ENCODE data around the gene MMEL1. TPM values are rescaled to one million over a fixed set of nuclear protein-coding genes. Genes with fewer than 3 reads are reported as not detected.

The MMEL1 gene
- total RNA-seq, 1 experiment from 2014 or later, result not detected

- TF ChIP-seq CTCF (IDR thresholded peaks at IDR 0.05; ENCODE audit: unreplicated experiment), result no peak
- Mint-ChIP-seq H3K27me3 (ENCODE audit: insufficient read depth, unreplicated experiment) (no peaks in the 10 kb centered on the region), H3K4me1 (ENCODE audit: insufficient read depth, unreplicated experiment) (peaks cover 6% of the 10 kb centered on the region), H3K9me3 (ENCODE audit: unreplicated experiment) (peaks cover 9% of the 10 kb centered on the region), H3K4me3 (ENCODE audit: unreplicated experiment) (no peak overlapping the region), H3K36me3 (ENCODE audit: insufficient read depth, unreplicated experiment) (no peaks in the 10 kb centered on the region), H3K27ac (ENCODE audit: low read depth, unreplicated experiment) (no peak overlapping the region)
- DNase-seq (ENCODE audit: unreplicated experiment), result no peak
- POLR2A ChIA-PET, result no interaction called here
- CTCF ChIA-PET, result no interaction called here
- BruUV-seq (replicated peaks), result no TSS peak
- intact Hi-C loops (cut with micrococcal nuclease), result no loop called here
Measured at GRCh38 chr1:2645776-2646175, 13.0 kb upstream of the MMEL1 start.

GRCh38 chr1:2645143-2645542 is 12.3 kb upstream of the MMEL1 start:
- no TSS peak for BruUV-seq (replicated peaks)
- Mint-ChIP-seq H3K27ac (ENCODE audit: low read depth, unreplicated experiment) (no peak overlapping the region), H3K36me3 (ENCODE audit: insufficient read depth, unreplicated experiment) (no peaks in the 10 kb centered on the region), H3K27me3 (ENCODE audit: insufficient read depth, unreplicated experiment) (no peaks in the 10 kb centered on the region), H3K4me3 (ENCODE audit: unreplicated experiment) (no peak overlapping the region), H3K4me1 (ENCODE audit: insufficient read depth, unreplicated experiment) (peaks cover 6% of the 10 kb centered on the region), H3K9me3 (ENCODE audit: unreplicated experiment) (peaks cover 9% of the 10 kb centered on the region)
- TF ChIP-seq CTCF (IDR thresholded peaks at IDR 0.05; ENCODE audit: unreplicated experiment), result no peak
- intact Hi-C loops (cut with micrococcal nuclease), result no loop called here
- ChIA-PET CTCF (no interaction called here), POLR2A (no interaction called here)
- no peak for DNase-seq (ENCODE audit: unreplicated experiment)

DNA sequence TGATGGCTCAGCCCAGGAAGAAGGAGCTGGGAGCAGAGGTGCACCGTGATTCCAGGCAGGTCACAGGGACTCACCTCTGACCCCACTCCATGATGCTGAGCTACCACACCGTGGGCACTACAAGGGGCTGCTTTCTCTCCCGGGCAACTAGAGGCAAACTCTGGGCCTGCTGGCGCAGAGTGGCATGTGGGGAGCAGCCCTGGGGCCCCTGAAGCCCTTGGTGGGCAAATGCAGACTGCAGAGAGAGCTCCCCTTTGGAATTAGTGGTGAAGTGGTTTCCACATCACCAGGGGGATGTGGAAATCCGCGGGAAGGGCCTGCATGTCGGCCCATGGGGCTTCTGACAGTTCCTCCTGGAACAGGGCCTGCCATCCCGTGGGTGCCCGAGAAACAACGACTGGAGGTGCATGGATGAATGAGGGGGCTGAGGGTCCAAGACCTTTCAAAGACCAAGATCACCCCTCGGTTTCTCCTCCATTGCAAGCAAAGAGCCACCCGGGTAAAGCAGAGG is 11.8 kb upstream of the MMEL1 start:
- POLR2A ChIA-PET, result no interaction called here
- TF ChIP-seq CTCF (IDR thresholded peaks at IDR 0.05; ENCODE audit: unreplicated experiment), result no peak
- intact Hi-C loops (cut with micrococcal nuclease), result no loop called here
- H3K9me3 Mint-ChIP-seq (ENCODE audit: unreplicated experiment), result peaks cover 9% of the 10 kb centered on the region
- no peak overlapping the region for H3K4me3 Mint-ChIP-seq (ENCODE audit: unreplicated experiment)
- BruUV-seq (replicated peaks), result no TSS peak
- H3K27me3 Mint-ChIP-seq (ENCODE audit: insufficient read depth, unreplicated experiment), result no peaks in the 10 kb centered on the region
- H3K4me1 Mint-ChIP-seq (ENCODE audit: insufficient read depth, unreplicated experiment), result peaks cover 6% of the 10 kb centered on the region
- H3K27ac Mint-ChIP-seq (ENCODE audit: low read depth, unreplicated experiment), result no peak overlapping the region
- CTCF ChIA-PET, result no interaction called here
- no peak for DNase-seq (ENCODE audit: unreplicated experiment)
- no peaks in the 10 kb centered on the region for H3K36me3 Mint-ChIP-seq (ENCODE audit: insufficient read depth, unreplicated experiment)

- ChIA-PET CTCF (no interaction called here), POLR2A (no interaction called here)
- no peak for DNase-seq (ENCODE audit: unreplicated experiment)
- Mint-ChIP-seq H3K9me3 (ENCODE audit: unreplicated experiment) (peaks cover 9% of the 10 kb centered on the region), H3K4me1 (ENCODE audit: insufficient read depth, unreplicated experiment) (peaks cover 6% of the 10 kb centered on the region), H3K27me3 (ENCODE audit: insufficient read depth, unreplicated experiment) (no peaks in the 10 kb centered on the region), H3K4me3 (ENCODE audit: unreplicated experiment) (peak overlapping the region; percentile 69), H3K36me3 (ENCODE audit: insufficient read depth, unreplicated experiment) (no peaks in the 10 kb centered on the region), H3K27ac (ENCODE audit: low read depth, unreplicated experiment) (no peak overlapping the region)
- TF ChIP-seq CTCF (IDR thresholded peaks at IDR 0.05; ENCODE audit: unreplicated experiment), result no peak
- no TSS peak for BruUV-seq (replicated peaks)
- intact Hi-C loops (cut with micrococcal nuclease), result no loop called here
Measured at GRCh38 chr1:2644171-2644570, 11.4 kb upstream of the MMEL1 start.
